AG04449 (cell line): ENCODE results near the gene HABP2.

Experiments
- CTCF ChIA-PET: fragments of 350-600 bp; formaldehyde crosslinking; extraction: SDS; loops from one replicate; lab custom pipeline; 2021; ENCODE audit warnings: antibody characterized with exemption; lab: Yijun Ruan, JAX
- POLR2A ChIA-PET: fragments of 400-600, 350-600 bp; formaldehyde crosslinking; extraction: SDS; loops from one replicate; lab custom pipeline; 2020; ENCODE audit warnings: antibody characterized with exemption, inconsistent platforms; lab: Yijun Ruan, JAX
- DNase-seq: peaks from one replicate; pipeline ENCODE4 v3.0.0-alpha.2; 2010; ENCODE audit warnings: low read depth, low spot score
- H3K4me3 ChIP-seq: 2 replicates; pipeline ENCODE4 v1.5.1; 2011; ENCODE audit warnings: low read depth, mild to moderate bottlenecking, control low read depth, low read length
- CTCF ChIP-seq: IDR thresholded peaks from one replicate; pipeline ENCODE4 v1.5.1; 2011; ENCODE audit warnings: mild to moderate bottlenecking, moderate library complexity, low read length, control low read depth, inconsistent platforms; ENCODE audit not compliant: insufficient read depth; ENCODE audit errors: missing control alignments

The HABP2 gene

GRCh38 chr10:113547426-113547825, 5.4 kb upstream of the HABP2 start:
- no peak overlapping the region for H3K4me3 ChIP-seq
- TF ChIP-seq CTCF, result no peak
- DNase-seq, result no peak
- POLR2A ChIA-PET, result no interaction called here
- CTCF ChIA-PET, result interaction anchor here (1.8 kb wide), 1 partner anchor 16 kb away, joined by 9 read pairs; no protein-coding TSS in a partner anchor

- DNase-seq, result no peak
- ChIA-PET CTCF (no interaction called here), POLR2A (no interaction called here)
- TF ChIP-seq CTCF, result no peak
- no peak overlapping the region for H3K4me3 ChIP-seq
Observed at GRCh38 chr10:113549856-113550255, 3.0 kb upstream of the HABP2 start.

GRCh38 chr10:113550365-113550764, 2.5 kb upstream of the HABP2 start:
- no peak overlapping the region for H3K4me3 ChIP-seq
- CTCF ChIA-PET, result no interaction called here
- no peak for DNase-seq
- POLR2A ChIA-PET, result no interaction called here
- no peak for TF ChIP-seq CTCF

- POLR2A ChIA-PET, result no interaction called here
- H3K4me3 ChIP-seq, result no peak overlapping the region
- no peak for DNase-seq
- TF ChIP-seq CTCF, result no peak
- CTCF ChIA-PET, result no interaction called here
Observed at GRCh38 chr10:113552014-113552413, 839 bp upstream of the HABP2 start.

GRCh38 chr10:113553149-113553548, 296 bp downstream of the HABP2 start:
- POLR2A ChIA-PET, result no interaction called here
- H3K4me3 ChIP-seq, result no peak overlapping the region
- CTCF ChIA-PET, result interaction anchor here (0.6 to 1.1 kb wide), 2 partner anchors 10 to 39 kb away, joined by 3 read pairs; no protein-coding TSS in a partner anchor
- DNase-seq, result no peak
- no peak for TF ChIP-seq CTCF

GRCh38 chr10:113554214-113554613, 1.4 kb downstream of the HABP2 start:
- CTCF ChIA-PET, result interaction anchor here (1.1 kb wide), 1 partner anchor 37 kb away, joined by 3 read pairs; no protein-coding TSS in a partner anchor
- POLR2A ChIA-PET, result no interaction called here
- no peak for DNase-seq
- H3K4me3 ChIP-seq, result no peak overlapping the region
- no peak for TF ChIP-seq CTCF
